HG02759 (cell line): ENCODE results near the gene CLDN19.
"Not testable (repeated sequence)": the region's sequence is repeated elsewhere in the genome, so short reads cannot be mapped to it uniquely, and the experiment has no call there.

Experiments used
- ATAC-seq: cut with Tn5 transposase; IDR thresholded peaks from one replicate; pipeline ENCODE4 v1.9.1; 2021; ENCODE audit warnings: mild to moderate bottlenecking, moderate library complexity; ENCODE audit not compliant: unreplicated experiment

Gene CLDN19

GRCh38 chr1:42740851-42741580, 980 bp upstream of the CLDN19 start:
- ATAC-seq: no peak

- no peak for ATAC-seq
Measured at GRCh38 chr1:42738678-42739226, 1.3 kb downstream of the CLDN19 start.

GRCh38 chr1:42737986-42738677, 1.9 kb downstream of the CLDN19 start:
- ATAC-seq: no peak

- ATAC-seq: no peak
Measured at GRCh38 chr1:42737257-42737656, 2.8 kb downstream of the CLDN19 start.

- ATAC-seq: no peak
Measured at GRCh38 chr1:42736571-42737200, 3.4 kb downstream of the CLDN19 start.

GRCh38 chr1:42736152-42736551, 3.9 kb downstream of the CLDN19 start:
- ATAC-seq: no peak

GRCh38 chr1:42735477-42736105, 4.4 kb downstream of the CLDN19 start:
- no peak for ATAC-seq

- ATAC-seq: no peak
Measured at GRCh38 chr1:42735056-42735455, 5.0 kb downstream of the CLDN19 start.

- ATAC-seq: no peak
Measured at GRCh38 chr1:42734201-42735035, 5.6 kb downstream of the CLDN19 start.

GRCh38 chr1:42733415-42734200, 6.4 kb downstream of the CLDN19 start:
- ATAC-seq: no peak

- no peak for ATAC-seq
Measured at GRCh38 chr1:42732126-42732680, 7.8 kb downstream of the CLDN19 start.

- no peak for ATAC-seq
Measured at GRCh38 chr1:42731585-42731984, 8.5 kb downstream of the CLDN19 start.

- ATAC-seq: no peak
Measured at GRCh38 chr1:42730988-42731387, 9.0 kb downstream of the CLDN19 start.

- ATAC-seq: no peak
Measured at GRCh38 chr1:42730002-42730401, 10.0 kb downstream of the CLDN19 start.

GRCh38 chr1:42725820-42726219, 14.2 kb downstream of the CLDN19 start:
- not testable (repeated sequence) for ATAC-seq

- no peak for ATAC-seq
Measured at GRCh38 chr1:42723511-42723910, 16.5 kb downstream of the CLDN19 start.

- not testable (repeated sequence) for ATAC-seq
Measured at GRCh38 chr1:42722403-42722802, 17.6 kb downstream of the CLDN19 start.

GRCh38 chr1:42721926-42722325, 18.1 kb downstream of the CLDN19 start:
- no peak for ATAC-seq

- no peak for ATAC-seq
Measured at GRCh38 chr1:42720868-42721267, 19.2 kb downstream of the CLDN19 start.
